NCI-H1436 (cell line): ENCODE measurements around the gene DPCD.
A peak's percentile ranks its signal among the peaks of the same experiment; 100 is the strongest.

ENCODE experiments used
- DNase-seq: peaks from one replicate; lab custom pipeline; 2025; lab: John Stamatoyannopoulos, UW

Gene DPCD

GRCh38 chr10:101587725-101588653 lies at the start of gene DPCD, which contains the start of gene POLL:
Gene DPCD (plus strand): TSS chr10:101588321. CDS start chr10:101588337, 16 bp downstream.
Gene POLL (minus strand): TSS chr10:101588257. CDS start chr10:101587360, 897 bp downstream.
- peak; percentile 94 for DNase-seq

DNA sequence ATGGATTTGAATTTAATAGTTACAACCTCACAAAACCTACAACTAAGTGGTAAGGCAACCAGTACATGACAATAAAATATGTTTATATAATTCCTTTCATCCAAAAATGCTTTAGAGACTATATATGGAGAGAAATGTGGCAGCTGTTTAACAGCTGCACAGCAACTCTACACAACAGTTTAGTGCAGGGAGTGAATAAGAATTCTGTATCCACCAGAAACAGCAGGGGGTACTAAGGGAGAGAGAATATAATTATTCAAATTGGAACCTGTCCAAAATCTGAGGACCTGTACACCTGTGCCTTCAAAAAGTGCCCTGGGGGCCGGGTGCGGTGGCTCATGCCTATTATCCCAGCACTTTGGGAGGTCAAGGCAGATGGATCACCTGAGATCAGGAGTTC lies 49.7 kb upstream of the DPCD start:
- DNase-seq, result peak; percentile 10

- DNase-seq, result no peak
These were observed 42.2 kb upstream of the DPCD start for GRCh38 chr10:101545898-101546297.

GRCh38 chr10:101550965-101551364 lies 37.2 kb upstream of the DPCD start:
- no peak for DNase-seq

GRCh38 chr10:101552442-101552841 lies 35.7 kb upstream of the DPCD start:
- no peak for DNase-seq

GRCh38 chr10:101557541-101557940 lies 30.6 kb upstream of the DPCD start:
- no peak for DNase-seq

GRCh38 chr10:101558204-101558603 lies 29.9 kb upstream of the DPCD start:
- DNase-seq, result no peak

DNA sequence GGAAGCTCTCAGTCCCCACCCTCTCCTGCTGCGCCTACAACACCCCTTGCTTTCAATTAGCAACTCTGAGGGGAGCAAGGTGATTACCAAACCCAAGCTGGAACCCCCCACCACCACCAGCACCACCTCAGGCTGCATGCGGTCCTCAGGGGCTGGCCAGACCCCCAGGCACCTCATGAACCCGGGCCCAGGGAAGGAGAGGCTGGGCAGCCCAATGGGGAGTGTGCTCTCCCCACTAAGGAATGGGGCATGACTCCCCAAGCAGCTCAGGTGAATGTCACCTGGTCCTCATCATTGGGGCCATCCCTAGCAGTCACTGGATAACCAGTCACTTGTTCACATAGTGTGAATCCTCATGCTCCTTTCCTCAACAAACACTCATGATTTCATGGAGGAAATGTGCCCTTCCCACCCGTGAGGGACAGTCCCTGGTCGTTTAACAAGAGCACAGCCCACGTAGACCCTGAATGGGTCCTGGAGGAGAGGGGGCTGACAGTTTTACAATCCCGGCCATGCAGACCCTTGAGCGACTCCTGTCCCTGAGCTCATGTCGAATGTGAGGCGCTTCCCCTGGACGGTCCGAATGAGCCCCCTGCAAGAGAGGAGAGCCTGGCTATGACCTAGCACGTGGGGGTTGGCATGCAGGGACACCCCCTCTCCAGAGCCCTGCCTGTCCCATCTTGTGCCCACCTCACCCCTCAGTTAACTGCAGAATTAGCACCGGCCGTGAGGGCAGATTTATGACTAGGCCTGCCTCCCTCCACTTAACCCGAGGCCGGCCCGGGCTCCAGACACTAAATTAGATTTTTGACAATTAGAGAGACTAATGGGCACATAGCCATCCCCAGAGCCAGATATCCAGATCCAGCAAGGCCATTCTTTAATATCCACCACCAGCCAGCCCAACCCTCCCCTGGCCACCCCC lies 29.2 kb upstream of the DPCD start:
- no peak for DNase-seq

DNA sequence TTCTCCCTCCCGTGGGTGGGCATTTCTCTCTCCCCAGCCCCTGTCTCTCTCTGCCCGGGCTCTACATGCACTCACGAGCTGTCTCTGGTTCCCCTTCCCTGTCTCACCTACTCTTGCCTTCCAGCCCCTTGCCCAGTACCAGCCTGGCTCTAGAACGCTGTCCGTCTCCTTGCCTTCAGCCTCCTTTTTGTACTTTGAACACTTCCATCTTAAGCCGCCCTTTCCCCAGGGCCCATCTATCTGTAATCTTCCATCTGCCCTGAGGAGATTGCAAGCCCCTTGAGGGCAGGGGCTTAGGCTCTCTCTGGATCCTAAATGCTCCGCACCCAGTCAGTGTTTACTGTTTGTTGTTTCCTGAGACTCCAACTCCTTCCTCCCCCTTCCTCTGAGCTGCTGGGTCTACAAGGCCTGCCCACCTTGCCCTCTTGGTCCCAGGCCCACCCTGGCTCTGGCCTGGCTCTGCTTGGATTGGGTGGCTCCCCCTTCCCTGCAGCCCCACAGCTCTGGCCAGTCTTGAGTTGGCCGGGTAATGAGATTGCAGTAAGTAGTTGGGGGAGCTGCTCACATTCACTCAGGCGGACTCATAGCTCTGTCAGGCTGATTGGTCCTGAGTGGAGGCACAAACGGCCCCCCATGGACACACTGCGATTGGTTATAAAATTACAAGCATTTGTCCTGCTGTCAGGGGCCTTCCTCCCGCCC lies 28.4 kb upstream of the DPCD start:
- no peak for DNase-seq

GRCh38 chr10:101560298-101561067 lies 27.6 kb upstream of the DPCD start:
- no peak for DNase-seq

- DNase-seq, result peak; percentile 39
These were observed 26.8 kb upstream of the DPCD start for GRCh38 chr10:101561068-101561915.

GRCh38 chr10:101562231-101562630 lies 25.9 kb upstream of the DPCD start:
- no peak for DNase-seq

- no peak for DNase-seq
These were observed 25.1 kb upstream of the DPCD start for GRCh38 chr10:101563007-101563406.

DNA sequence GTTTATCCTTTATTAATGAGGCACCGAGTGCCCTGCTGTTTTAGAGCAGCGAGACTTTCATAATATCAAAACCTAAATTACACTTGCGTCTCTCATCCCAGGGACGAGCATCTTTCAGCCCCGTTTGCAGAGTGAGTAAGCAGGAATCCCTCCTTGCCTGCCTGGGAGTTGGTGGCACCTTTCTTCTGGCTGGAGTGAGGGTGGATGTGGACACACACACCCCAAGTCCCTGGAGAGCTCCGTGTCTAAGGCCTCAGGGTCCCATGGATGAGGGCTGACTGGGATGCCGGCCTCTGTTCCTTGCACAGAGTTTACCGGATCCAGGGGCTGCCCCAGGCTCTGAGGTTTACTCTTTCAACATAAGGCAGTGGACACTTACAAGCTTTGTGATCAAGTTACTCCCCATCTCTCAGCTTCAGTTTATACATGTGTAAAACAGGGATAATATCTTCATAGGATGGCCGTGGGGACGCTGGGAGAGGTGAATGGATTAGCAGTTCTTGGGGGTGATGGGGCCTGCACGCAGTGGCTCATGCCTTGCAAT lies 24.6 kb upstream of the DPCD start:
- DNase-seq, result no peak

DNA sequence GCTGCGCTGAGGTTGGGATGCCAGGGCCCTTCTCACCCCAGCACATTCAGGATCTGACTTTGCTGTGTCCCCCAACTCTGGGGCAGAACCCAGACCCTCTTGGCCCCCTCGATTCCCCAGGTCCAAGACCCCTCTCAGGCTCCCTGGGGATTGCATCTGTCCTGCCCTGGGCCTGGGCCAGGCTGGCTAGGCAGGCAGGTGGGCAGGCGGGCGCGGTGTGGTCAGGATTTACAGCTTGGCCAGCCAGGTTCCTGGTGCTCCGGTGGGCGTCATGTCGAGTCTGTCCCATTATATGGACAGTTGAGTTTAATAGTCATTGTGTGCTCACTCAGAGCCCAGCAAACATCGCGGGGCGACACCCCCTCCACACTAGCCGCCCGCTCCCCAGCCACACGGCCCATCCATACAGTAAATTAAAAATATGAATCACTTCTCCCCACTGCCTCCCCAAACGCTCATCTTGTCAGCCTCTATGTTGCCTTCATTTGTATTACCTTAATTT lies 23.6 kb upstream of the DPCD start:
- no peak for DNase-seq

- DNase-seq, result no peak
These were observed 22.7 kb upstream of the DPCD start for GRCh38 chr10:101565370-101565900.

GRCh38 chr10:101565936-101566332 lies 22.2 kb upstream of the DPCD start:
- no peak for DNase-seq

GRCh38 chr10:101566333-101567164 lies 21.6 kb upstream of the DPCD start:
- peak; percentile 41 for DNase-seq
